Activated CD8-positive, alpha-beta T cell treated with anti-CD3 and anti-CD28 coated beads for 36 hours (primary cell): ENCODE data around the gene ANKMY1. TPM values are rescaled to one million over a fixed set of nuclear protein-coding genes. Genes with fewer than 3 reads are reported as not detected.

ENCODE experiments used
- ATAC-seq: fragments of 200-7000 bp; cut with Tn5 transposase; one replicate; pipeline ENCODE4 v1.10.0; 2021; ENCODE audit warnings: mild to moderate bottlenecking, moderate library complexity
- CTCF ChIA-PET: fragments of 350-600 bp; sonication (Branson Sonifier 250); formaldehyde crosslinking; loops from one replicate; lab custom pipeline; 2021; ENCODE audit warnings: antibody characterized with exemption; lab: Charles Lee
- POLR2A ChIA-PET: fragments of 350-600 bp; sonication (Branson Sonifier 250); formaldehyde crosslinking; loops from one replicate; lab custom pipeline; 2021; ENCODE audit warnings: antibody characterized with exemption; lab: Charles Lee
- DNase-seq: peaks from one replicate; pipeline ENCODE4 v3.0.0-alpha.2; 2020
- H3K27ac Mint-ChIP-seq: one replicate; pipeline ENCODE4 v1.8.0; 2021; ENCODE audit warnings: mild to moderate bottlenecking, mixed read lengths
- H3K27me3 Mint-ChIP-seq: one replicate; pipeline ENCODE4 v1.8.0; 2021; ENCODE audit warnings: mixed read lengths
- H3K36me3 Mint-ChIP-seq: one replicate; pipeline ENCODE4 v1.8.0; 2021; ENCODE audit warnings: low read depth, mixed read lengths
- H3K4me1 Mint-ChIP-seq: one replicate; pipeline ENCODE4 v1.8.0; 2021; ENCODE audit warnings: low read depth, mixed read lengths
- H3K4me3 Mint-ChIP-seq: one replicate; pipeline ENCODE4 v1.8.0; 2021; ENCODE audit warnings: mild to moderate bottlenecking, moderate library complexity, mixed read lengths
- H3K9me3 Mint-ChIP-seq: one replicate; pipeline ENCODE4 v1.8.0; 2021; ENCODE audit warnings: mixed read lengths
- CTCF ChIP-seq: fragments of 200-600 bp; IDR thresholded peaks from one replicate; pipeline ENCODE4 v1.8.0; 2022; ENCODE audit warnings: antibody characterized with exemption, mild to moderate bottlenecking
- intact Hi-C: fragments of 100-400 bp; cut with micrococcal nuclease; formaldehyde crosslinking; loops from one replicate; pipeline ENCODE4 v1.10.0; 2022
- total RNA-seq, 2 experiments: library from RNA; stranded (reverse); gene quantifications; one replicate each; pipeline ENCODE4 v1.2.3, GENCODE V29; 2021

The ANKMY1 gene
- total RNA-seq, 2 experiments from 2014 or later: 14.5 to 18.6 TPM

DNA sequence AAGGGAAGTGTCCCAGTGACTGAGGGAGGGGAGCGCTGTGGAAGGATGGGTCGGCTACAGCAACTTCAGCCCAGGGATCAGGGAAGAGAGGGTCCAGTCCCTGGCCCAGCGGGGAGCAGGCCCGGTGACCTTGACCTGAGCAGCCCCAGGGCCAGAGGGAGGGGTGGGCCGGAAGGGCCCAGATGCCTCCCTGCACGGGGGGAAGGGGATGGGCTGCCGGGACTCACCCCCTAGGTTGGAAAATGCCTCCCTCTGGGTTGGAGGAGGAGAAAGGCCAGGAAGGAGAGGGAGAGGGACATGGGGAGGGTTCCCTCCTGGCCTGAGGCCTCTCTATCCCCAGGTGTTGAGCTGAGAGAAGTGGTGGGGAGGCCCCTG lies 102.5 kb downstream of the ANKMY1 start:
- peaks cover 7% of the 10 kb centered on the region for H3K4me1 Mint-ChIP-seq
- intact Hi-C loops: no loop called here
- H3K36me3 Mint-ChIP-seq: no peaks in the 10 kb centered on the region
- DNase-seq (no peak), ATAC-seq (no peak)
- ChIA-PET POLR2A (no interaction called here), CTCF (no interaction called here)
- no peak for TF ChIP-seq CTCF
- H3K27me3 Mint-ChIP-seq: peaks cover 37% of the 10 kb centered on the region
- H3K4me3 Mint-ChIP-seq: no peak overlapping the region
- H3K27ac Mint-ChIP-seq: no peak overlapping the region
- H3K9me3 Mint-ChIP-seq: no peaks in the 10 kb centered on the region

GRCh38 chr2:240454106-240454901 lies 103.5 kb downstream of the ANKMY1 start:
- no peak for TF ChIP-seq CTCF
- Mint-ChIP-seq H3K4me3 (no peak overlapping the region), H3K36me3 (no peaks in the 10 kb centered on the region), H3K4me1 (peaks cover 7% of the 10 kb centered on the region), H3K9me3 (no peaks in the 10 kb centered on the region), H3K27ac (no peak overlapping the region), H3K27me3 (peaks cover 42% of the 10 kb centered on the region)
- POLR2A ChIA-PET: interaction anchor here (0.7 kb wide), 1 partner anchor 112 kb away, joined by 4 read pairs; no protein-coding TSS in a partner anchor
- ATAC-seq (peak; percentile 40), DNase-seq (no peak)
- CTCF ChIA-PET: no interaction called here
- intact Hi-C loops: no loop called here

- no peak for ATAC-seq
- no peak for TF ChIP-seq CTCF
- H3K4me3 Mint-ChIP-seq: no peak overlapping the region
- no peak for DNase-seq
- ChIA-PET CTCF (no interaction called here), POLR2A (no interaction called here)
- no peaks in the 10 kb centered on the region for H3K9me3 Mint-ChIP-seq
- peaks cover 7% of the 10 kb centered on the region for H3K4me1 Mint-ChIP-seq
- H3K27me3 Mint-ChIP-seq: peaks cover 44% of the 10 kb centered on the region
- intact Hi-C loops: no loop called here
- no peaks in the 10 kb centered on the region for H3K36me3 Mint-ChIP-seq
- H3K27ac Mint-ChIP-seq: no peak overlapping the region
Observed at GRCh38 chr2:240453461-240454105, 104.2 kb downstream of the ANKMY1 start.

DNA sequence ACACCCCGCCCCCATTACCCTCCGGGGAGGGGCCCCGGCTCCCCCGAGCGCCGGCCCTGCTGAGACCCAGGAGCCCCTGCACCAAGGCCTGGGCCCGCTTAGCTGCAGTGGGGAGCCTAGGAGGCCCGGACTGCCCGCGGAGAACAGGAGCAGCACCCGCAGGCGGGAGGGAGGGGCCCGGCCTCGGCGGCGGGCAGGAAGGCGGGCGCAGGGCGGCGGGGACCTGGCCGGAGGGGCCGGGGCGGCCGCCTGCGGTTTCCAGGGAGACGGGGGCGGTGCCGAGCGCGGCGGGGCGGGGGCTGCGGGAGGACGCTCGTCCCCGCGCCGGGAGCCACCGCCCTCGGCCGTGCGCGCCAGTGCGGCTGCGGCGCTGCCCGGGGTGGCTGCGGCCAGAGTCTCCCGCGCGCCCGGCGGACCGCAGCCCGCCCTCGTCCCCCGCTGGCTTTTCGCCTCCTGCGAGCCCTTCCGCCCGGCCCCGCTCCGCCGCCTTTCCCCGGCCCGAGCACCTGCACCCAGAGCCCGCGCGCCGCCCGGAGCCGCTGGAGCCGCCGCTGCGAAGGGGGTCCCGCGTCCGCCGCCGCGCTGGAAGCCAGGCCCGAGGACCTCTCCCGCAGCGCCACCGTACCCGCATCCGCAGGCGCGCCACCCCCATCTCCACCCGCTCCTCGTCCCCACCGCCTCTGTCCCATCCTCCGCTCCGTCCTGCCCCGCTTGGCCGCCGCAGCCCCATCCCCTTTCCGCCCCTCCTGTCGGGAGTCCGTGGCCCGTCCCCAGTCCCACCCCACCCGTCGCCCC lies 105.1 kb downstream of the ANKMY1 start:
- intact Hi-C loops: no loop called here
- DNase-seq (no peak), ATAC-seq (no peak)
- peak overlapping the region; percentile 13 for H3K4me3 Mint-ChIP-seq
- peaks cover 44% of the 10 kb centered on the region for H3K27me3 Mint-ChIP-seq
- no peaks in the 10 kb centered on the region for H3K36me3 Mint-ChIP-seq
- H3K27ac Mint-ChIP-seq: no peak overlapping the region
- H3K4me1 Mint-ChIP-seq: peaks cover 7% of the 10 kb centered on the region
- H3K9me3 Mint-ChIP-seq: no peaks in the 10 kb centered on the region
- ChIA-PET POLR2A (no interaction called here), CTCF (no interaction called here)
- no peak for TF ChIP-seq CTCF
